Measurements from ENCODE around the gene THEM4.

THEM4 gene

DNA sequence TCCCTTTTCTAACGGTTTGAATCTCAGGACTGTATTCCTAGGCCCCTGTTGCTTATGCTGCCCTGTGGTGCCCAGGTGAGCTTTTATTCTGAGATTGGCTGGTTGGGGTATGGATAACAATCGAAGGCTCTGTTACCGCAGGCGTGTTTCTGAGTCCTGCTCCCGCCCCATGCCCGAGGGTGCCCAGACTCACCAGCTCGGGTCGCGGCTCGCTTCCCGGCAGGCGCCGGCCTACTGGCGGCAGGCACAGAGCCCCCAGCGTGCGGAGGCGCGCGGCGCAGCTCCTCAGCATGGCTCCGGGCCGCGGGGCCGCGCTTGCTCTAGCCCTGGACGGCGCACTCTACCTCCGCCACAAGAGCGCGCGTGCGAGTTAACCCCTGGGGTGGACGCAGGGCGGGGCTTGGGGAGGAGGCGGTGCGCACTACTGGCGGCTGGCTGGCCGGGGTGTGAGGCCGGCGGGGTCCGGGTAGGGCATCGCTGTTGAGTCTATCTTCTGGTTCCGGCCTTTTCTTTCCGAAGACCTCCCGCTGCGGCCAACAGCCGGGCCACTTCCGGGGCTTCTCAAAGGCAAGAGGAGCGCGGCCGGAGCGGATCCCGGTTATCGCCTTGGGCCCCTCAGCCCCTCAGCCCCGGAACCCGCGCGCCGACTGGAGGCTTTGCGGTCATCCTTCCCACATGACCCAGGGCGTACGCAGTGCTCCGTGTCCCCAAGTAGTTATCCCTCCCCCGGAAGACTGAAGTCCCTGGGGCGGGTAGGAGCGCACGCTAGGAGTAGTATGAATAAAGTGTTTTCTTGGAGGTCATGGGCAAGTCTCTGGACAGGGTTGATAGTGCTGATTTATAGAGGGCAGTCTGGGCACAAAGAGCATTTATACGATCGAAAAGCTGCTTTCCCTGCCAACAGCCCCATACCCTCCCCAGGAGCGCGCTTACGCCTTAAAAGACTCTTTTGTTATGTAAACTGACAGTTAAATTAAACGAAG lies at the start of gene THEM4:
Gene THEM4 (minus strand): TSS at position 345 of the 983 bp plus-strand sequence. CDS start 53 bp downstream, at position 292.
- peak; percentile 69 for DNase-seq

DNA sequence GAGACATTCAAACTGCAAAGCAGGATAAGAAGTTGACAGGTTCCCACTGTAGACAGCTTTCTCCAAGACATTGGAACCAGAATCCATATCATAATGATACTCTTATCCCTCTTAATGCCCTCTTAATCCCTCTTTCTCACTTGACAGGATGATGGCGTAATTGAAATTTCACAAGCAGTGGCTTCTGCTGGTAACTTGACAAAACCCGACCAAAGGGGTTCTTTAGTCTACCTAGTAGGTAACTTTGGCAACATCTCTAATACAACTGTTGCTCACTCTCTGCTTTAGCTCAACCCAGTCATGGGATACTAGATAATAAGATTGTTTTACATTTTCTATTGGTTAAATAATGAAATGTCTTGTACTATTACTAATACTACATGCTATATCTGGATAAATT lies 49.6 kb upstream of the THEM4 start:
- no peak for DNase-seq

DNA sequence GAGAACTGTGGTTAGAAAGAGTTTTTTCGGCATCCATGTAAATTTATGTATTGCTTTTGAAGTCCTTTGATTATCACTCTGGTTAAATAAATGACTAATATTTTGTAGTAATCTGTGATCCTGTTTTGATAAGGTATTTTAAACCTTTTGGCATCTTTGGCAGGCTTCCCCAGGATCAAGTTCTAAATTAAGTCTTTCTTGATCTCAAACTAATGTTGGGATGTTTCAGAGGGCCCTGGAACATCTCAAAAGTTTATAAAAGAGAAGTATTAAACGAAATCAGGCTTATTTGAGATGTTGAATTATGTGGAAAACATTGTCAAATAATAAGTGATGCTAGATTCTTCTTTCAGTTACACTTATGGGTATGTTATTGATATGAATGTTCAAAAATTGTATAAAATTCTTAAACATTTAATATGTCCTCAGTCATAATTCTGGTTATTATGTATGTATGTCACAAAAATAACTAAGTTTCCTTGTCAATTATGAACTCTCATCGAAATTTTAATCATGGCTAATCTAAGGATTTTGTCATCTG lies 47.7 kb upstream of the THEM4 start:
- DNase-seq = no peak

DNA sequence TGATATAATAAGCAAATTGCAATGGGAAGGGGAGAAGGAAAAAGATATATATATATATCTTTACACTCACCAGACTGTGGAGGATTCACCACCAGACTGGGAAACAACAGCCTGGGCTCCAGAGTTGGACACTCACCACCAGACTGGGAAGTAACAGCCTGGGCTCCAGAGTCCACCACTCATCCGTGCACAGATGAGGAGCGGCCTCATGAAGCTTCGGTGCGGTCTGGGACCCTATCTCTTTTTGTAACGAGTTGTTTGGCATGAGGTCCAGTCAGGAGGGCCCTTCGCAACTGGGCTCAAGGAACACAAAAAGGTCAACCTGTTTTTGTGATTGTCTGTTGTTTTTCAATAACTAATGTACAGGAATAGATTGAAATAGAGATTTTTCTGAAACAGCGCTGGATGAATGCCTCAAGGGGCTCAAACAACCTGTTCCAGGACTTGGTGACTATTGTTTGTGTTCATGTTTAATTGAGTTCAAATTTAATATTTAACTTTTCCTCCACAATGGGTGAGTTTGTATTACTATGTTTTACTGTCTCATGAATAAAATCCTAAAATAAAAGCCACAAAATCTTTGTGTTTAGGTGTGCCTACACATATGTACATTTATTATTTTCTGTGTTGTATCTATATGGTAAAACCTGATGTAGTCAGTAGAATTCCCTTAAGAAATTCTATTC lies 44.2 kb upstream of the THEM4 start:
- no peak for DNase-seq

GRCh38 chr1:151952811-151953210 lies 43.5 kb upstream of the THEM4 start:
- no peak for DNase-seq

DNA sequence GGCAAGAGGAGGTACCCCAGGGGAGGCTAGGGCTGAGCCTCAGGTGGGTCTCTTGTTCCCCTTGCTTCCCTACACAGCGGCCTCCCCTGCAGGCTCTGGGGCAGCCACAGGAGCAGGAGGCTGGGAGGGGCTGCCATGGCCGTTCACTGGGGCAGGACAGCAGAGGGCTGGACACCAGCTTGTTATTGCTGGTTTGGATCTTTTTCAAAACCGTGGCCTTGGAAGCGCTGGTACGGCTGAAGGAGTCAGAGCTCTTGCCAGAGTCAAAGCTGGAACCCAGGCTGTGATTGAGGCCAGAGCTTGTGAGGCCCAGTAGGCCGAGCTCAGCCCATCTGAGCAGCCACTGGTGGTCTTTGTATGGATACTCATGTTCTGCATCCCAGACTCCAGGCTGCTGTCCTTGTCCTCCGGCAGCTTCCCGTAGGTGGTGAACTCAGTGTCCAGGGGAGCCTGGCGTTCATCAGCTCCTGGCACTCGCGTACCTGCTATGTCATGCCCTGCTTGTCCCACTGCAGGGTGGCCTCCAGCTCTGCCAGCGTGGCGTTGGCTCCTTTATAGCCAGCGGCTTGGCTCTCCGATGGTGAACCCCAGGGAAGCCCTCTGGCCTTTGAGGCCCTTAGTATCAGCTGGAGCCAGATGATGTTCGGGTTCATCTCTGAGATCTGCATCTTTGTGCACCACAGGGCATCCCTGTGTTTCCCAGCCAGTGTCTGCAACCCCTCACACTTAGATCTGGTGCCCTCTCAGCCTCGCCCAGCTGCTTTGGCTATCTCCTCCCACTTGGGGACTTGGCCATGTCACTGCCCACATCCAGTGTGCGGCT lies 40.3 kb upstream of the THEM4 start:
- DNase-seq = no peak

DNA sequence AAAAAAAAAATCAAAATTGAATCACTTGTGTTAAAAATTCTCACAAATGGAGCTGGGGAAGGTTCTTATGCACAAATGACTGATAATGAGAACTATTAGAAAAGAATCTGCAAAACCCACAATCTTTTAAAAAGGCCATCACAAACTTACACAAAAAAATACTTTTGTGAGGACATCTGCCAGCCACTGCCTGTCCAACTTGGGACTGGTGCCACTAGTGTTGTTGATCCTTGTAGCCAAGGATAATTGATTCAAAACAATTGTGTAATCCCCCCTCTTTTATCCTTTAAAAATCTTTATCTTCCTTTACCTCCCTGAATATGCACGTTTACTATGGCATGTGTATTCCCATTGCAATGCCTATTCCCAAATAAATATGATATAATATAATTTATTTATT lies 39.2 kb upstream of the THEM4 start:
- DNase-seq = no peak

- no peak for DNase-seq
These were observed 37.8 kb upstream of the THEM4 start for GRCh38 chr1:151947140-151947539.

GRCh38 chr1:151945725-151946722 lies 36.7 kb upstream of the THEM4 start:
- DNase-seq = peak; percentile 28

- DNase-seq = no peak
These were observed 35.7 kb upstream of the THEM4 start for GRCh38 chr1:151944857-151945575.

GRCh38 chr1:151944126-151944856 lies 35.0 kb upstream of the THEM4 start:
- no peak for DNase-seq

GRCh38 chr1:151943591-151943990 lies 34.3 kb upstream of the THEM4 start:
- DNase-seq = no peak

- DNase-seq = no peak
These were observed 33.6 kb upstream of the THEM4 start for GRCh38 chr1:151942882-151943281.

DNA sequence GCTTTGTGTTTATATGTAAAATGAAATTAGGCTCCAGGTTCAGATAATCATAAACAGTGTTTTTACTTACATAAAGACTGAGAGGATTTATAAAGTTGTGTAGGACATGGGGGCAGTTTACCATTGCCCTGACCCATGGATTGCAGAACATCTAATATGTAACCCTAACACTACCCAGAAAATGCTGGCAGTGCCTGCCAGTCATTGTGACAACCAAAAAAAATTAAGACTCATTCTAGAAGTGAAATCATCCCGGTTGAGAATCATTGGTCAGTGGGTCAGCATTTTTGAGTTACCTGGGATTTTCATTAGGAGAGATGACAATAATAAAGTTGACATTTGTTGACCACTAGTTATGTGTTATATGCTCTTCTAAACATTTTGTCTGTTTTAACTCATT lies 31.2 kb upstream of the THEM4 start:
- no peak for DNase-seq

DNA sequence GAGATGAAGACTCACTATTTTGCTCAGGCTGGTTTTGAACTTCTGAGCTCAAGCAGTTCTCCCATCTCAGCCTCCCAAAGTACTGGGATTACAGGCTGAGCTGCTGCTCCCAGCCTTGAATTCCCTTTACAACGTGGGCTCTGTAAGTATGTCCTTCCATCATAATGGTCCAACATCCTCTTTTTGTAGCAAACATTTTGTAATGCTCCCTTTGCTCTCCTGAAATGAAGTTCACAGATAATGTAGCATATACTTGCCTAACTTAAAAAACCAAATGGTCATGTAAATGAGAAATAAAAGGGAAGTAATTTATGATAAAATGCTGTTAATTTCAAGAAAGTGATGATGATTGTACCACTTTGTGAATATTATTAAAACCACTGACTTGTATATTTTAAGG lies 30.5 kb upstream of the THEM4 start:
- no peak for DNase-seq

DNA sequence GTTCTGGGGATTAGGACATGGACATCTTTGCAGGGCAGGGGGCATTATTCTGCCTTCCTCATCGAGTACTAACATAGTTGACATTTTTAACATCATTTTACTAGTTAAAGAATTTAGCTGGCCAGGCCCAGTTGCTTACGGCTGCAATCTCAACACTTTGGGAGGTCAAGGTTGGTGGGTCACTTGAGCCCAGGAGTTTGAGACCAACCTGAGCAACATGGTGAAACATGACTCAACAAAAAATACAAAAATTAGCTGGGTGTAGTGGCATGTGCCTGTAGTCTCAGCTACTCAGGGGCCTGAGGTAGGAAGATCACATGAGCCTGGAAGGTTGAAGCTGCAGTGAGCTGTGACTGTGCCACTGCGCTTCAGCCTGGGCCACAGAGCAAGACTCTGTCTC lies 29.8 kb upstream of the THEM4 start:
- DNase-seq = no peak

- no peak for DNase-seq
These were observed 27.3 kb upstream of the THEM4 start for GRCh38 chr1:151936653-151937052.

DNA sequence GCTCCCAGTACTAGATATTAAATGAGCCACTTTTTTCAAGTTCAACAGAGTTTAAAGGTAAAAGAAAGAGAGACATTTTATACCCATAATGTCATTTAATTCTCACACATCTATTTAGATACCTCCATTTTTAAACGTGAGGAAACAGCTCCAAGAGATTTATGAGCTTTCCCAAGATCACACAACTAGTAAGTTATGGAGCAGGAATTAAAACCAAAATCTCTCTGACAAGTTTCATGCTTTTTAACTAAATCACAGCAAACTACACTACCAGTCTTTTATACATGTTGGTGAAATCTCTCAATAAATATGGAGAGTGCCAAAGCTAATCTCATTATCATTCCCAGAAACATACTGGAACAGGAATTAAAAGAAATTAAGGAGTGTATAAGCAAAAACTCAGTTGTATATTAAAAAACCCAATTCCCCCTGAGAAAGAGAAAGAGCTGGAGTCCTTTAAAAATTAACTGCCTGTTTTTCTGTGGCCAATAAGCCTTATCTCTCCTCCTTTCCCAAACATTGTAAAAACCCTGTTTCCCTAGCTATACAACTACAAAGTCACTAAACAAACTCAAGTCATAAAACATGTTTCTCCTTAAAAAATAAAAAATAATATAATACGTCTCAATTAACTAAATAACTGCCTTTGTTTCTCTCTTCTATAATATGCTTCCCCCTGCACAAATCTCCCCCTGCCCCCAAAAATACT lies 26.7 kb upstream of the THEM4 start:
- DNase-seq = no peak

- DNase-seq = no peak
These were observed 25.8 kb upstream of the THEM4 start for GRCh38 chr1:151935154-151935553.

Measured in NCI-H1436 treated with DMSO at 0.1 percent for 48 hours (cell line).